MCF 10A (cell line): Measurements from ENCODE around the gene DTWD1. TPM values are rescaled to one million over a fixed set of nuclear protein-coding genes. Genes with fewer than 3 reads are reported as not detected.

ENCODE experiments used
- BruUV-seq: library from RNA; stranded (reverse); fragments of 400-500 nt; replicated peaks from 2 replicates; lab custom pipeline; 2021; lab: Mats Ljungman, UMichigan
- CTCF ChIA-PET: fragments of 300-600 bp; sonication (Branson Sonifier 250); formaldehyde crosslinking; extraction: SDS; loops from one replicate; lab custom pipeline; 2021; ENCODE audit warnings: antibody characterized with exemption, inconsistent platforms; lab: Yijun Ruan, JAX
- POLR2A ChIA-PET: fragments of 300-600, 350-650 bp; sonication (Branson Sonifier 250); formaldehyde crosslinking; extraction: SDS; loops from one replicate; lab custom pipeline; 2020; ENCODE audit warnings: antibody characterized with exemption, inconsistent platforms; lab: Yijun Ruan, JAX
- DNase-seq: peaks from one replicate; pipeline ENCODE4 v3.0.0-alpha.2; 2018; ENCODE audit not compliant: unreplicated experiment
- H3K27ac Mint-ChIP-seq: one replicate; pipeline ENCODE4 v1.8.0; 2022; ENCODE audit warnings: mild to moderate bottlenecking, low read depth, mixed read lengths; ENCODE audit not compliant: unreplicated experiment
- H3K27me3 Mint-ChIP-seq: one replicate; pipeline ENCODE4 v1.8.0; 2022; ENCODE audit warnings: mixed read lengths; ENCODE audit not compliant: insufficient read depth, unreplicated experiment
- H3K36me3 Mint-ChIP-seq: one replicate; pipeline ENCODE4 v1.8.0; 2022; ENCODE audit warnings: mild to moderate bottlenecking, moderate library complexity, mixed read lengths; ENCODE audit not compliant: insufficient read depth, unreplicated experiment
- H3K4me1 Mint-ChIP-seq: one replicate; pipeline ENCODE4 v1.8.0; 2022; ENCODE audit warnings: mixed read lengths; ENCODE audit not compliant: insufficient read depth, unreplicated experiment
- H3K4me3 Mint-ChIP-seq: one replicate; pipeline ENCODE4 v1.8.0; 2022; ENCODE audit warnings: mild to moderate bottlenecking, moderate library complexity, mixed read lengths; ENCODE audit not compliant: unreplicated experiment
- H3K9me3 Mint-ChIP-seq: one replicate; pipeline ENCODE4 v1.8.0; 2022; ENCODE audit warnings: mixed read lengths; ENCODE audit not compliant: unreplicated experiment
- intact Hi-C: fragments of 100-400 bp; cut with micrococcal nuclease; formaldehyde crosslinking; loops from 2 replicates; pipeline ENCODE4 v1.14.1; 2022
- total RNA-seq: library from RNA; stranded (reverse); gene quantifications from 2 replicates; pipeline ENCODE4 v1.2.3, GENCODE V29; 2022
- TF ChIP-seq, protein P1 (sequence below): fragments of 200-600 bp; IDR thresholded peaks from one replicate; pipeline ENCODE4 v1.8.0; 2022; ENCODE audit warnings: antibody characterized with exemption, mild to moderate bottlenecking; ENCODE audit not compliant: unreplicated experiment

DTWD1 gene
- total RNA-seq, 1 experiment from 2014 or later: 31.0 TPM

DNA sequence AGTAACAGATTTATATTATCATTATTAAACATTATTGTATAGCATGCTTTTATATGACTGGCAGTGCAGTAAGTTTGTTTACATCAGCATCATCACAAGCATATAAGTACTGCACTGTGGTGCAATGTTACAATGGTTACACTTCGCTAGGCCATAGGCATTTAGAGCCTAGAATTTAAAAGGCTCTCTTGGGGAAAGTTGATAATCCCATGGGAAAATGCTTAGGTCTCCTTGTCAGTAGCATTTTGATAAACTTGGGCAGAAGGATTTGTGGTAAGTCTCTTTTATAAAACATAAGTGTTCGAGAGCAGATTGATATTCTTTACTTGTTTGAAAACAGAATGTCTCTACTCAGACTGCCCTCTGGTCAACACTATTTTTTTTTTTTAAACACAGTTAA is 7.5 kb downstream of the DTWD1 start:
- no TSS peak for BruUV-seq
- CTCF ChIA-PET: interaction anchor here (0.5 to 0.9 kb wide), 2 partner anchors 38 to 423 kb away, joined by 3 read pairs; no protein-coding TSS in a partner anchor
- Mint-ChIP-seq H3K9me3 (no peaks in the 10 kb centered on the region), H3K27ac (peak overlapping the region; percentile 40), H3K4me3 (no peak overlapping the region), H3K27me3 (no peaks in the 10 kb centered on the region), H3K36me3 (peaks cover 38% of the 10 kb centered on the region), H3K4me1 (peaks cover 9% of the 10 kb centered on the region)
- TF ChIP-seq, protein P1, sequence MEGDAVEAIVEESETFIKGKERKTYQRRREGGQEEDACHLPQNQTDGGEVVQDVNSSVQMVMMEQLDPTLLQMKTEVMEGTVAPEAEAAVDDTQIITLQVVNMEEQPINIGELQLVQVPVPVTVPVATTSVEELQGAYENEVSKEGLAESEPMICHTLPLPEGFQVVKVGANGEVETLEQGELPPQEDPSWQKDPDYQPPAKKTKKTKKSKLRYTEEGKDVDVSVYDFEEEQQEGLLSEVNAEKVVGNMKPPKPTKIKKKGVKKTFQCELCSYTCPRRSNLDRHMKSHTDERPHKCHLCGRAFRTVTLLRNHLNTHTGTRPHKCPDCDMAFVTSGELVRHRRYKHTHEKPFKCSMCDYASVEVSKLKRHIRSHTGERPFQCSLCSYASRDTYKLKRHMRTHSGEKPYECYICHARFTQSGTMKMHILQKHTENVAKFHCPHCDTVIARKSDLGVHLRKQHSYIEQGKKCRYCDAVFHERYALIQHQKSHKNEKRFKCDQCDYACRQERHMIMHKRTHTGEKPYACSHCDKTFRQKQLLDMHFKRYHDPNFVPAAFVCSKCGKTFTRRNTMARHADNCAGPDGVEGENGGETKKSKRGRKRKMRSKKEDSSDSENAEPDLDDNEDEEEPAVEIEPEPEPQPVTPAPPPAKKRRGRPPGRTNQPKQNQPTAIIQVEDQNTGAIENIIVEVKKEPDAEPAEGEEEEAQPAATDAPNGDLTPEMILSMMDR: no peak
- DNase-seq: no peak
- POLR2A ChIA-PET: interaction anchor here (0.6 to 0.8 kb wide), 2 partner anchors 14 to 174 kb away, joined by 3 read pairs; no protein-coding TSS in a partner anchor
- intact Hi-C loops: loop anchor here (10.0 kb wide), 2 partner anchors 134 to 506 kb away; no protein-coding TSS in a partner anchor

DNA sequence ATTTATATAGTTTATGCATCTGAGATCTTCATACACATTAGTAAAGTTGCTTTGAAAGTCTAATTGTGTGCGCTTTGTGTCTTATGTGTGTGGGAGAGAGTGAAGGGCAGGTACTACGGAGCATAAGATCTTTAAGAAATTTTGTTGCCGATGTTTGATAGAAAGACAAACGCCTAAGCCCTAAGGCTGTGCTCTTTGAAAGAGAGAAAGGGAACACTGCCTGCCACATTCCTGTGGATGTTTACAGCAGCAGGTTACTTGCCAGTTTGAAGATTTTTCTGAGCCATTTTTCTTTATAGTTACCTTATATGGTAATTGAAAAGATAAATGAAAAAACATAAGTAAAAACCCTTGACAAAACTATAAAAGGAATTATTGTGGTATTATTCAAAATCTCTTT is 17.0 kb downstream of the DTWD1 start:
- intact Hi-C loops: no loop called here
- ChIA-PET CTCF (interaction anchor here (0.6 kb wide), 1 partner anchor 807 kb away, joined by 4 read pairs; no protein-coding TSS in a partner anchor), POLR2A (interaction anchor here (0.7 kb wide), 1 partner anchor 928 kb away, joined by 3 read pairs; no protein-coding TSS in a partner anchor)
- no peak for DNase-seq
- no peak overlapping the region for H3K27ac Mint-ChIP-seq
- no peaks in the 10 kb centered on the region for H3K9me3 Mint-ChIP-seq
- H3K4me3 Mint-ChIP-seq: no peak overlapping the region
- H3K27me3 Mint-ChIP-seq: no peaks in the 10 kb centered on the region
- H3K4me1 Mint-ChIP-seq: no peaks in the 10 kb centered on the region
- TF ChIP-seq, protein P1: no peak
- no TSS peak for BruUV-seq
- H3K36me3 Mint-ChIP-seq: peaks cover 39% of the 10 kb centered on the region

DNA sequence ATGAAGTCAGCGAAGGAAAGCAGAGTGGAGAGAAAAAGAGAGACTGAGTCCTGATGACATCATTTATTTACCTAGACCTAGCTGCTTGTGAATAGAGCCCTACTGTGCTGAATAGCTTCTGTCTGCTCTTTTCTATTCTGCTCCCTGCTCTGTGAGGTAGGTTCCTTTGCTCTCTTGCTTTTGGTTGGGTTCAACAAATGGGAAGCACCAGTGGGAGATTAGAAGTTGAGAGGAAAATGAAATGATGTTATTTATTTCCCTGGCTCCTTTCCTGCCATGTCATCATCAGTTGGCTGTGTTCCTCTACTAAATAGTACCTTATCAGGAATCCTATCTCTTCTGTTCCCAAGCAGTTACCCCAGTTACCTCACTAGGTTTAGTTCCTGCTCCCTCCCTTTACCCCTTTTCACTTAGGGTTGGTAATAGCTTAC is 23.5 kb downstream of the DTWD1 start:
- H3K27me3 Mint-ChIP-seq: no peaks in the 10 kb centered on the region
- DNase-seq: no peak
- H3K27ac Mint-ChIP-seq: peak overlapping the region; percentile 43
- ChIA-PET POLR2A (interaction anchor here (0.7 kb wide), 1 partner anchor 409 kb away, joined by 3 read pairs; no protein-coding TSS in a partner anchor), CTCF (interaction anchor here (0.6 kb wide), 2 partner anchors 206 to 599 kb away, joined by 3 read pairs; no protein-coding TSS in a partner anchor)
- no peaks in the 10 kb centered on the region for H3K9me3 Mint-ChIP-seq
- peaks cover 15% of the 10 kb centered on the region for H3K4me1 Mint-ChIP-seq
- TF ChIP-seq, protein P1: no peak
- no TSS peak for BruUV-seq
- H3K36me3 Mint-ChIP-seq: peaks cover 27% of the 10 kb centered on the region
- H3K4me3 Mint-ChIP-seq: no peak overlapping the region
- intact Hi-C loops: no loop called here

DNA sequence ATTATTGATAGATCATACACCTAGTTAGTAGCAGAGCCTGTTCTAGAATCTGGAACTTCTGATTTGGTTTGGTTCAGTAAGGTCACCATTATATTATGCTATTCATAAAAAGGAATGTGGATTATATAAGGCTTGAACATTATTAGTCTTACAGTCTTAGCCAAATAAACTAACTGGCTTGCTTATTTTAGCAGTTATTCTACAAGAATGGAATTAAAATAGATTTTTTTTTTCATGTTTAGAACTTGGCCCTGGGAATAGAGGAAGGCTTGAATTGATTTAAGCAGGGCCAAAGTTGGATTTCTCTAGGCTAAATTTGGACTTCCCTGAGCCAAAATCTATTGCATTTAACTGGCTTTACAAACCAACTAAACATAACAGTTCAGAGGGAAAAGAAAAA is 24.4 kb downstream of the DTWD1 start:
- H3K27ac Mint-ChIP-seq: peak overlapping the region; percentile 39
- H3K9me3 Mint-ChIP-seq: no peaks in the 10 kb centered on the region
- BruUV-seq: no TSS peak
- no peak overlapping the region for H3K4me3 Mint-ChIP-seq
- TF ChIP-seq, protein P1: no peak
- peaks cover 15% of the 10 kb centered on the region for H3K4me1 Mint-ChIP-seq
- intact Hi-C loops: no loop called here
- POLR2A ChIA-PET: no interaction called here
- no peaks in the 10 kb centered on the region for H3K27me3 Mint-ChIP-seq
- no peak for DNase-seq
- CTCF ChIA-PET: interaction anchor here (0.6 to 0.7 kb wide), 3 partner anchors 206 to 600 kb away, joined by 3 to 4 read pairs (median 3); no protein-coding TSS in a partner anchor
- H3K36me3 Mint-ChIP-seq: peaks cover 27% of the 10 kb centered on the region
